Thymus (tissue), 11 donors: ENCODE results near the gene SLC6A19. TPM values are rescaled to one million over a fixed set of nuclear protein-coding genes. Genes with fewer than 3 reads are reported as not detected.

Experiments used
- DNase-seq, 9 donors: peaks; one replicate each; pipeline ENCODE4 v3.0.0-alpha.2; 2013; ENCODE audit warnings: low spot score in 9 of 9, low read depth in 6 of 9, missing footprints in 1 of 9
- H3K27ac ChIP-seq, 2 donors: one replicate each; pipeline ENCODE4 v1.5.1; 2013; ENCODE audit warnings: control low read depth in 1 of 2, low read depth in 1 of 2, low read length in 1 of 2, mild to moderate bottlenecking in 1 of 2, moderate library complexity in 1 of 2
- H3K27me3 ChIP-seq, 2 donors: one replicate each; pipeline ENCODE4 v1.5.1; 2013; ENCODE audit warnings: low read length in 1 of 2; ENCODE audit not compliant: control insufficient read depth in 2 of 2, insufficient read depth in 1 of 2
- H3K36me3 ChIP-seq, 2 donors: one replicate each; pipeline ENCODE4 v1.5.1; 2013; ENCODE audit warnings: low read length in 1 of 2, mild to moderate bottlenecking in 1 of 2, moderate library complexity in 1 of 2; ENCODE audit not compliant: control insufficient read depth in 2 of 2, insufficient read depth in 2 of 2
- H3K4me1 ChIP-seq, 2 donors: one replicate each; pipeline ENCODE4 v1.5.1; 2013; ENCODE audit warnings: low read length in 2 of 2; ENCODE audit not compliant: control insufficient read depth in 2 of 2, insufficient read depth in 2 of 2
- H3K4me3 ChIP-seq, 2 donors: one replicate each; pipeline ENCODE4 v1.5.1; 2013; ENCODE audit warnings: low read length in 2 of 2, control low read depth in 1 of 2, mild to moderate bottlenecking in 1 of 2
- H3K9me3 ChIP-seq, 2 donors: one replicate each; pipeline ENCODE4 v1.5.1; 2013; ENCODE audit warnings: low read length in 1 of 2, mild to moderate bottlenecking in 1 of 2; ENCODE audit not compliant: control insufficient read depth in 2 of 2, insufficient read depth in 1 of 2
- WGBS: extraction: QIAGEN DNeasy Blood & Tissue Kit; methylation state at CpG from one replicate; pipeline ENCODE4 v1.1.7; 2013; 5-methylcytosine and 5-hydroxymethylcytosine counted together
- polyA plus RNA-seq: library from polyadenylated mRNA; stranded (reverse); fragments of 200-250 nt; gene quantifications from one replicate; pipeline ENCODE4 v1.2.3, GENCODE V29; 2013
- total RNA-seq: library from RNA; stranded (reverse); fragments of 120-200 nt; gene quantifications from one replicate; pipeline ENCODE4 v1.2.4, GENCODE V29; 2013
- donor health status: healthy.

SLC6A19 gene
- total and polyA plus RNA-seq, 2 donors = 0.09 to 0.16 TPM

DNA sequence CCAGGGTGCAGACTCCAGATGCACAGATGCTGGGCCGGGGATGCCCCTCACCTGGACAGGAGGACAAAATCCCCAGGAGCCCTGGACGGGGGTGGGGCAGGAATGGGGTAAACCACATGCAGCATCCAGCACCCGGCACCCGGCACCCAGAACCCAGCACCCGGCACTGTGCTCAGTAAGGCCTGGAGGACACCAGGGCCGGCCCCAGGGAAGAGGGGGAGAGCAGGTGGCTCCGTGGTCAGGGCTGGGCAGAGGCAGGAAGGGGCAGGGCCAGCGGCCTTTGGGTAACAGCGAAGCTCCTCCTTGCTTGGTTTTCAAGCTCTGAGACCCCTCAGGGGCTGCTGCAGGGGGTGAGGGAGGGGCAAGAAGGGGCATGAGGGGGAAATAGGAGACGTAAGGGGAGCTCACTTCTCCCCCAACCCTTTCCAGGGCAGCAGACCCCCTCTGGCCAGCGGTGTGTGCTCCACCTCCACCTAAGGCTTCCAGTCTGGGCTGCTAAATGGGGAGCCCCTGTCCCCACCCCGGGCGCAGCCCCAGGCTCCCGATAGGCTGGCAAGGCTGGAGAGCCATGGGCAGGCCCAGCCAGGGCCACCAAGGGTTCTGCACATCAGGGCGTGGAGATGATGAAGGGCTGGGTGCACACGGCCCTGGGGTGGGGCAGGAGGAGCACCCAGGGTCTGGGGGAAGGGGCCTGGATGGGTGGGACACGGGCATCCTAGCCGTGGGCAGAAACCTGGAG lies 17.8 kb upstream of the SLC6A19 start:
- DNase-seq = no peak
- no peak overlapping the region for H3K4me3 ChIP-seq
- 85% methylated on average over 18 of the region's 18 CpGs for WGBS
- no peaks in the 10 kb centered on the region for H3K4me1 ChIP-seq
- H3K9me3 ChIP-seq = no peaks in the 10 kb centered on the region
- no peaks in the 10 kb centered on the region for H3K36me3 ChIP-seq
- no peak overlapping the region for H3K27ac ChIP-seq
- peaks cover 0 to 5% of the 10 kb centered on the region in 2 donors for H3K27me3 ChIP-seq

DNA sequence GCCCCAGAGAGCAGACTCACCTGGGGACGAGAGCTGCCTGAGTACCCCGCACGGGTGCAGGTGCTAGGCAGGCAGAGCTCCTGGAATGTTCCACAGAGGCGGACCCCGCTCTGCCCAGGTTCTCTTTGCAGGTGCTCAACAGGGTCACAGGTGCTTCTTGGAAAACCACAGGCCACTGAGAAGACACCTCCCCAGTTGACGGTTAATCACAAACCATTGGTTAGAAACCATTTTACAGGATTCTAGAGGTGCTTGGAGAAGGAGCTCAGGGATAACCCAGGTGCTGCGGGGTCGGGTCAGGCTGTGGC lies 17.3 kb upstream of the SLC6A19 start:
- Histone ChIP-seq H3K4me1 (no peaks in the 10 kb centered on the region), H3K9me3 (no peaks in the 10 kb centered on the region), H3K27ac (no peak overlapping the region), H3K27me3 (peaks cover 0 to 5% of the 10 kb centered on the region in 2 donors), H3K4me3 (no peak overlapping the region), H3K36me3 (no peaks in the 10 kb centered on the region)
- 90% methylated on average over 8 of the region's 8 CpGs for WGBS
- DNase-seq = no peak

DNA sequence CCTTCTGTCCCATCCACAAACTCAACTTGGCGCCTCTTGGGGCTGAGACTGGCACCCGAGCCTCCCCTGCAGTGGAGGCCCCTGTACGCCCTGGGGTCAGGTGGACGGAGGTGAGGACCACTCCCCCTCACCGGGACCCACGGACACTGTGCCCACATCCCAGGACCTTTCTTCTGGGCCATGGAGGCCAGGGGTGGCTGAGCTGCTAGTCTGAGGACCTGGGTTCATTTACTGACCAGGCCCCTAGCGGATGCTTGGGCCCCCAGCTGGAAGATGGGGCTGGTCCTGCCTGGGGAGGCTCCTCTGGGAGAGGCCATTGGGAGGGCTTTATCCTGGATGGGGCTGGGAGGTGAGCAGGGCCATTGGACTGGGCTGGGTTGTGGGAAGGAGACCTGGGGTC lies 16.9 kb upstream of the SLC6A19 start:
- WGBS = 95% methylated on average over 7 of the region's 7 CpGs
- Histone ChIP-seq H3K4me1 (no peaks in the 10 kb centered on the region), H3K9me3 (no peaks in the 10 kb centered on the region), H3K27ac (no peak overlapping the region), H3K27me3 (peaks cover 0 to 5% of the 10 kb centered on the region in 2 donors), H3K36me3 (no peaks in the 10 kb centered on the region), H3K4me3 (no peak overlapping the region)
- no peak for DNase-seq

DNA sequence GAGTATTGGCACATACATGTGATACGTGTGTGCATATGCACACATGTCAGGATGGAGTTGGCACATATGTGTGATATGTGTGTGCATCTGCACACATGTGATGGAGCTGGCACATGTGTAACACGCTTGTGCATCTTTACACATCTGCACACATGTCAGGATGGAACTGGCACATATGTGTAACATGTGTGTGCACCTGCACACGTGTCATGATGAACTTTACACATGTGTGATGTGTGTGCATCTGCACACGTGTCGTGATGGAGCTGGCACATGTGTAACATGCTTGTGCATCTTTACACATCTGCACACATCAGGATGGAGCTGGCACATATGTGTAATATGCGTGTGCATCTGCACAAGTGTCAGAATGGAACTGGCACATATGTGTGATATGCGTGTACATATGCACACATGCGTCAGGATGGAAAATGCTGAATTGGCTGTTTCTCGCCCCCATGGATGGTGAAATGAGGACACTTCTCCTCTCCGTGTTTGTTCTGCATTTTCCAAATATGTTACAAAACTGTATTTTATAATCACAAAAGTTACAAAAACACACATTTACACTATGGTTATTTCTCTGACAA lies 16.3 kb upstream of the SLC6A19 start:
- no peaks in the 10 kb centered on the region for H3K4me1 ChIP-seq
- no peak overlapping the region for H3K27ac ChIP-seq
- WGBS = 91% methylated on average over 10 of the region's 10 CpGs
- H3K36me3 ChIP-seq = no peaks in the 10 kb centered on the region
- H3K4me3 ChIP-seq = no peak overlapping the region
- H3K27me3 ChIP-seq = peaks cover 0 to 5% of the 10 kb centered on the region in 2 donors
- no peak for DNase-seq
- H3K9me3 ChIP-seq = no peaks in the 10 kb centered on the region

DNA sequence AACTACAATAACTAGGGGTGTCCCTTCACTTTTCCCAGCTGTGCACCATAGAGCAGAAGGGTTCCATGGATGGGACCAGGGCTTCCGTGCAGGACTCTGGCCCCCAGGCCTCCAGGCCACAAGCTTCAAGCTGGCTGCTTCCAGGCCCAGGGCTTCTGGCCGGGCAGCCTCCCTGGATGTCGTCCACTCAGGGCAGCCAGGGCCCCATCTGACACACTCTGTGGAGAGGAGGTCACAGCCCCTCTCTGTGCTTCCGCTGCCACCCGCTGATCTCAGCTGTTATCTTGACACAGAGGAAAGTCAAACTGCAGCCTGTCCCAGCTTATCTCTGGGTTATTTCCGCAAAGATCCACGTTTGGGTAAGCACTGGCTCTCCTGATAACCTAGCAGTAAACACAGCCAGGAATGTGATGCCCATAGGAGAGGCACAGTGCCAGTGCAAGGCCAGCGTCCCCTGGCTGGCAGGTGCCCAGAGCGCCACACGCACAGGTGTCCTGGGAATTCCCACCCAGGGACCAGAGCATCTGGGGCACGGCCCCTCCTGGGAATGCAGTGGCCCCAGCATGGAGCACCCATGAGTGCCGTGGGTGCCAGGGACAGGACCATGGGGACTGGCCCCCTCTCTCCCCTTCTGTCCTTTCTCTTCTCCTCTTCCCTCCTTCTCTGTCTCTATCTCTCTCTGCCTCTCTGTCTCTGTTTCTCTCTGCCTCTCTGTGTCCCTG lies 15.6 kb upstream of the SLC6A19 start:
- H3K36me3 ChIP-seq = no peaks in the 10 kb centered on the region
- H3K27me3 ChIP-seq = peaks cover 0 to 5% of the 10 kb centered on the region in 2 donors
- H3K9me3 ChIP-seq = no peaks in the 10 kb centered on the region
- no peak overlapping the region for H3K4me3 ChIP-seq
- WGBS = 93% methylated on average over 12 of the region's 12 CpGs
- no peak overlapping the region for H3K27ac ChIP-seq
- H3K4me1 ChIP-seq = no peaks in the 10 kb centered on the region
- no peak for DNase-seq

DNA sequence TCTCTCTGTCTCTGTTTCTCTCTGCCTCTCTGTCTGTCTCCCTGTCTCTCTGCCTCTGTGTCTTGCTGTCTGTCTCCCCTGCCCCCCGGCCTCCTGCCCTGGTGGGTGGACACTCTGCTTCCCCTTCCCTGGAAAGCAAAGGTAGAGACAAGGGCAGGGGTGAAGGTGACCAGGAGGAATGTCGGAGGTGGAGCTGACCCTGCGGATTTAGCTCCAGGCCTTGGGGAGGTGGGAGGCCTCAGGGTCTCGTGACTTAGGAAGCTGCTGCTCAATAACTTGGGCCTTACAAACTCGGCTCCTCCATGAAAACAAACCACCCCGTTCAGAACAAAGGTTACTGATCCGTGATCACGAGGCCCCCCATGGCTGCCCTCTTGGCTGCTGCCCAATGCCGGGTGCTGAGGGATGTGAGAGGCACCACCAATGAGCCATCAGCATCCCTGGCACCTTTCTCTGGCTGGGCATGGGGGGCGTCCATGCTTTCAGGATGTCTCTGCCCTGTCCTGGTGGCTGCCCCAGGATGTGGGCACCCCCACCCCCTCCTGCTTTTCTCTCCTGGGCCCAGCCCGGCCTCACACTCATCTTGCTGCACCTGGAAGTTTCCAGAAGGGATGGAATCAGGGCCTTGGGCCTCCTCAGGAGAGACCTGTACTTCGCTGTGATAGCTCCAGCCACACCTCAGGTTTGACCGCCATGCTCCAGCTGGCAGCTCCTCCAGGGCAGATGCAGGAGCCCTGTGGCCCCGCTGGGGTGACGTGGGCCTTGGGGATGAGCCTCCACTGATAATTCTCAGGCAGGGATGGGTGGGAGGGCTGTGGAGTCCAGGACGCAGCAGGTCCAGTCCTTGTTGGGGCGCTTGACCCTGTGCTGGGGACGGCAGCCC lies 14.8 kb upstream of the SLC6A19 start:
- Histone ChIP-seq H3K27me3 (peaks cover 0 to 5% of the 10 kb centered on the region in 2 donors), H3K4me3 (no peak overlapping the region)
- DNase-seq = no peak

DNA sequence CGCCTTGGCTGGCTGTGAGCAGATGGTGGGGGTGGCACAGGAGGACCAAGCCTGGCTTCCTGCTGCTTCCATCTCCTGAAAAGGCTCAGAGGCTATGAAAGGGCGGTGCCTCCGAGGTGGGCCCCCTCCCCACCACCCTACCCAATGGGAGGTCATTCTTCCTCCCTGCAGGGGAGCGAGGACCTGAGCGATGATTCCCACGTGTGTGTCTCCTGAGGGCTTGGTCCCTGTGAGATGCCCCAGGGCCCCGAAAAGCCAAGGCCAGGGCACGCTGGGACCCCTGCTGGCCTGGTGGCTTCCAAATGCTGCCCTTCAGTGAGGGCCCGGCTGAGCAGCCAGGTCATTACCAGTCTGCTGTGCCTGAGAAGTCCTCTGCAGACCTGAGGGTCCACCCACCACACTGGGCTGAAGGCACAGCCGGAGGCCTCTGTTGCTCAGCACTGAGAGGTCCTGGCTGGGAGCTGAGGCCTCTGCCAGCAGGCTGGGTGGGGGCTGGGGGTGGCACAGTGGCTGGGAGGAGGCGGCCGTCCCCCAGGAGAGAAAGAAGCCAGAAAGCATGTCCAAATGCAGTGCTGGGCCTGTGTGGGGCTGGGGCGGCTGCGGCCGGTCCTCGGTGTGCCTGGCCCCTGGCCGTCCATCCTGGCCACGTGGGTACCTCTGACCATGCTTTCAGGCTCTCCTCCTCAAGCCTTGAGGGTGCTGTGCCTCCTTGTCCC lies 14.0 kb upstream of the SLC6A19 start:
- Histone ChIP-seq H3K36me3 (no peaks in the 10 kb centered on the region), H3K4me3 (no peak overlapping the region), H3K27me3 (peaks cover 0 to 8% of the 10 kb centered on the region in 2 donors), H3K27ac (no peak overlapping the region), H3K9me3 (no peaks in the 10 kb centered on the region), H3K4me1 (no peaks in the 10 kb centered on the region)
- DNase-seq = no peak
- WGBS = 95% methylated on average over 18 of the region's 18 CpGs

More for the DNA sequence above, 14.8 kb upstream of the SLC6A19 start:
- no peak overlapping the region for H3K27ac ChIP-seq
- no peaks in the 10 kb centered on the region for H3K9me3 ChIP-seq
- H3K36me3 ChIP-seq = no peaks in the 10 kb centered on the region
- 90% methylated on average over 18 of the region's 18 CpGs for WGBS
- no peaks in the 10 kb centered on the region for H3K4me1 ChIP-seq

DNA sequence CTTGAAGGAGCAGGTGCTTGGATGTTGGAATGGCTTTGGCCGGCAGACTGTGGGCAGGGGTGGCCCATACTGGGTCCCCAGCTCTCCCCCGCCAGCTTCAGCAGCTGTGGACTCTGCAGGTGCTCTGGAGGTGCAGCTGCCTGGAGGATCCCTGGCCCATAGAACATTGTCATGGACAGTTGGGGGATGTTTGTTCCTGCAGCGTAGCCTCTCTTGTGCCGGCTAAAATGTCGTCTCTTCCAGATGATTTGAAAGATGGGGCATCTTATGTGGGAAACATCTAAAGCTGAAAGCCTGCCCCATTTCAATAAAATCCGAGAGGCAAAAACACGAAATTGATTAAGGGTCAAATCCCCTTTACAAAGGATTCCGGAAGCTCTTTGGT lies 13.5 kb upstream of the SLC6A19 start:
- H3K9me3 ChIP-seq = no peaks in the 10 kb centered on the region
- H3K4me3 ChIP-seq = no peak overlapping the region
- H3K27me3 ChIP-seq = peaks cover 0 to 11% of the 10 kb centered on the region in 2 donors
- no peak overlapping the region for H3K27ac ChIP-seq
- H3K36me3 ChIP-seq = no peaks in the 10 kb centered on the region
- no peaks in the 10 kb centered on the region for H3K4me1 ChIP-seq
- no peak for DNase-seq
- 95% methylated on average over 8 of the region's 8 CpGs for WGBS
